Measurements from ENCODE around the gene BEST2.
A peak's percentile ranks its signal among the peaks of the same experiment; 100 is the strongest.
"Not testable (repeated sequence)": the region's sequence is repeated elsewhere in the genome, so short reads cannot be mapped to it uniquely, and the experiment has no call there.

Gene BEST2

DNA sequence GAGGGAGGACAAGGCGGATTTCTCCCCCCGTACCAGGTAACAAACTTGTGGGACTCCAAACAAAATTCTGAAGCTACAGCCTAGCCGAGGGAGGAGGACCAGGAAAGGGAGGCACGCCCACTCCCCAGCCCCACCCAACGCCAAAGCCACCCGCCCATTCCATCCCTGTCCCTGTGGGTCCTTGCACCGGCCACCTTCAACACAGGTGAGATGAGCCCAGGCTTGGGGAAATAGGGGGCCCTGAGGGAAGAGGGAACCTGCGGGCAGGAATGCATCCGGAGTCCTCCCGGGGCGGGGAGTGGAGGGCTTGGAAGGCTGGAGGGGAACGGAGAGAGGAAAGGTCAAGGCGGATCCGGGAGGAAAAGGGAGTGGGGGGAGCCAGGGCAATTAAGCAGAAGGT is at the start of gene BEST2:
Gene BEST2 (plus strand): TSS at position 157 of the 400 bp plus-strand sequence. CDS start 802 bp downstream, outside the sequence.
- Histone ChIP-seq H3K4me1 (ENCODE audit: control insufficient read depth, insufficient read depth, low read length) (peaks cover 4% of the 10 kb centered on the region; the same call in 1 of the 2 replicates), H3K27me3 (ENCODE audit: control insufficient read depth, insufficient read depth, low read length) (peaks cover 63% of the 10 kb centered on the region), H3K27ac (ENCODE audit: low read depth, low read length) (no peak within 1 kb of the TSS), H3K36me3 (ENCODE audit: control insufficient read depth, insufficient read depth, low read length) (peaks cover 15% of the 10 kb centered on the region), H3K4me3 (ENCODE audit: low read depth, low read length) (peak within 1 kb of the TSS; percentile 48), H3K9ac (ENCODE audit: low read length) (no peak within 1 kb of the TSS), H3K9me3 (ENCODE audit: control insufficient read depth, insufficient read depth, low read depth, low read length) (no peaks in the 10 kb centered on the region)

- Histone ChIP-seq H3K27ac (ENCODE audit: low read depth, low read length) (no peak overlapping the region), H3K4me3 (ENCODE audit: low read depth, low read length) (no peak overlapping the region), H3K9ac (ENCODE audit: low read length) (no peak overlapping the region), H3K36me3 (ENCODE audit: control insufficient read depth, insufficient read depth, low read length) (peaks cover 89% of the 10 kb centered on the region), H3K4me1 (ENCODE audit: control insufficient read depth, insufficient read depth, low read length) (0 out of 2 replicates have a peak, but pooled peaks cover 5% of the 10 kb centered on the region), H3K9me3 (ENCODE audit: control insufficient read depth, insufficient read depth, low read depth, low read length) (no peaks in the 10 kb centered on the region), H3K27me3 (ENCODE audit: control insufficient read depth, insufficient read depth, low read length) (no peaks in the 10 kb centered on the region)
Observed at GRCh38 chr19:12703046-12703445, 48.5 kb upstream of the BEST2 start.

DNA sequence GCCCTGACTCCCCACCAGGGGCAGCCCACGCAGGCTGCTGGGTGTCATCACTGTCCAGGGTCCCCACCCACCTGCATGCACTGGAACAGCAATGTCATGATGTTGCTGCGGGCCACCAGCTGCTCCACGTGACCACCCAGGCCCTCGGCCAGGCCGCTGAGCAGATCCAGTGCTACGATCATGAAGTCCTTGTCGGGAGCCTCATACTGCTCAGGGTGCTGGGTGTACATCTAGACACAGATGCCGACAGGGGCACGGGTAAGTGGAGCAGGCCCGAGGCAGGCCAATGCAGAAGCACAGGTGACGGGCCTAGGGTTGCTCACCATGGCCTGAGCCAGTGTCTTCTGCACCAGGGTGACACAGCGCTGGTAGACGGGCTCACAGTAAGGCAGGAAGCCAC is 46.4 kb upstream of the BEST2 start:
- Histone ChIP-seq H3K27ac (ENCODE audit: low read depth, low read length) (no peak overlapping the region), H3K36me3 (ENCODE audit: control insufficient read depth, insufficient read depth, low read length) (peaks cover 90% of the 10 kb centered on the region), H3K27me3 (ENCODE audit: control insufficient read depth, insufficient read depth, low read length) (no peaks in the 10 kb centered on the region), H3K4me3 (ENCODE audit: low read depth, low read length) (no peak overlapping the region), H3K4me1 (ENCODE audit: control insufficient read depth, insufficient read depth, low read length) (0 out of 2 replicates have a peak, but pooled peaks cover 5% of the 10 kb centered on the region), H3K9ac (ENCODE audit: low read length) (no peak overlapping the region), H3K9me3 (ENCODE audit: control insufficient read depth, insufficient read depth, low read depth, low read length) (no peaks in the 10 kb centered on the region)

DNA sequence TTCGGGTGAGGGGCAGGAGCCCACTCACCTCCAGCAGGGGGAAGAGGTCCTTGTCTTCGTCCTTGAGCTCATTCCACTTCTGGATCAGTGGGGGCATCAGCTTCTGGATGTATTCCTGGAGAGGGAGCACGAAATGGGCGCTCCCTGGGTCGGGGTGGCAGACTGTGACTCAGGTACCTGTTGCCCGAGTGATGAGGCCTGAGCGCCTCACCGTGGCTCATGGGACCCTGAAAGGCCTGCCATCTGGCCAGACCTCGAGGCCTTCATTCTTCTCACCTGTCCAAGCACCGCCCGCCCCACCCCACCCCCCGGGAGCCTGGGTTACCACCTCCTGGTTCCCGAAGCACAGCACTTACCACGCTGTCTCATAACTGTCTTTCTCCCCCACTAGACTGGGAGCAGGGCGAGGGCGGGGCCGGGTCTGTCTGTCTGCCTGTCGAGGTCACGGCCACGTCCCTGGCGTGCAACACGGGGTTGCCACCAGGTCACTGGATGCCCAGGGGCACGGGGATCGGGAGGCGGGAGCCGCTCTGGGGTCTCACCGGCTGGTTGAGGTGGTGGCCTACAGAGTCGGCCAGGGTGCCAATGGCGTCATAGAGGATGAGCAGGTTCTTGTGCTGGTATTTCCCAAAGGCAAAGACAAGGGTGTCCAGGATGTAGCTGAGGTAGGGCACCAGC is 45.8 kb upstream of the BEST2 start:
- Histone ChIP-seq H3K27me3 (ENCODE audit: control insufficient read depth, insufficient read depth, low read length) (no peaks in the 10 kb centered on the region), H3K9ac (ENCODE audit: low read length) (no peak overlapping the region), H3K4me3 (ENCODE audit: low read depth, low read length) (no peak overlapping the region), H3K4me1 (ENCODE audit: control insufficient read depth, insufficient read depth, low read length) (0 out of 2 replicates have a peak, but pooled peaks cover 5% of the 10 kb centered on the region), H3K9me3 (ENCODE audit: control insufficient read depth, insufficient read depth, low read depth, low read length) (no peaks in the 10 kb centered on the region), H3K36me3 (ENCODE audit: control insufficient read depth, insufficient read depth, low read length) (peaks cover 91% of the 10 kb centered on the region), H3K27ac (ENCODE audit: low read depth, low read length) (no peak overlapping the region)

GRCh38 chr19:12706332-12706718 is 45.3 kb upstream of the BEST2 start:
- Histone ChIP-seq H3K27me3 (ENCODE audit: control insufficient read depth, insufficient read depth, low read length) (no peaks in the 10 kb centered on the region), H3K9me3 (ENCODE audit: control insufficient read depth, insufficient read depth, low read depth, low read length) (no peaks in the 10 kb centered on the region), H3K27ac (ENCODE audit: low read depth, low read length) (no peak overlapping the region), H3K4me3 (ENCODE audit: low read depth, low read length) (no peak overlapping the region), H3K36me3 (ENCODE audit: control insufficient read depth, insufficient read depth, low read length) (peaks cover 91% of the 10 kb centered on the region), H3K4me1 (ENCODE audit: control insufficient read depth, insufficient read depth, low read length) (0 out of 2 replicates have a peak, but pooled peaks cover 5% of the 10 kb centered on the region), H3K9ac (ENCODE audit: low read length) (no peak overlapping the region)

- Histone ChIP-seq H3K4me3 (ENCODE audit: low read depth, low read length) (no peak overlapping the region), H3K27ac (ENCODE audit: low read depth, low read length) (no peak overlapping the region), H3K36me3 (ENCODE audit: control insufficient read depth, insufficient read depth, low read length) (peaks cover 89% of the 10 kb centered on the region), H3K9ac (ENCODE audit: low read length) (no peak overlapping the region), H3K27me3 (ENCODE audit: control insufficient read depth, insufficient read depth, low read length) (no peaks in the 10 kb centered on the region), H3K9me3 (ENCODE audit: control insufficient read depth, insufficient read depth, low read depth, low read length) (no peaks in the 10 kb centered on the region), H3K4me1 (ENCODE audit: control insufficient read depth, insufficient read depth, low read length) (0 out of 2 replicates have a peak, but pooled peaks cover under 1% of the 10 kb centered on the region)
Observed at GRCh38 chr19:12708641-12709040, 43.0 kb upstream of the BEST2 start.

GRCh38 chr19:12711187-12711586 is 40.4 kb upstream of the BEST2 start:
- no peaks in the 10 kb centered on the region for H3K27me3 ChIP-seq (ENCODE audit: control insufficient read depth, insufficient read depth, low read length)
- no peak overlapping the region for H3K9ac ChIP-seq (ENCODE audit: low read length)
- no peak overlapping the region for H3K27ac ChIP-seq (ENCODE audit: low read depth, low read length)
- no peaks in the 10 kb centered on the region for H3K9me3 ChIP-seq (ENCODE audit: control insufficient read depth, insufficient read depth, low read depth, low read length)
- H3K4me3 ChIP-seq (ENCODE audit: low read depth, low read length): no peak overlapping the region
- no peaks in the 10 kb centered on the region for H3K4me1 ChIP-seq (ENCODE audit: control insufficient read depth, insufficient read depth, low read length)
- H3K36me3 ChIP-seq (ENCODE audit: control insufficient read depth, insufficient read depth, low read length): peaks cover 88% of the 10 kb centered on the region

DNA sequence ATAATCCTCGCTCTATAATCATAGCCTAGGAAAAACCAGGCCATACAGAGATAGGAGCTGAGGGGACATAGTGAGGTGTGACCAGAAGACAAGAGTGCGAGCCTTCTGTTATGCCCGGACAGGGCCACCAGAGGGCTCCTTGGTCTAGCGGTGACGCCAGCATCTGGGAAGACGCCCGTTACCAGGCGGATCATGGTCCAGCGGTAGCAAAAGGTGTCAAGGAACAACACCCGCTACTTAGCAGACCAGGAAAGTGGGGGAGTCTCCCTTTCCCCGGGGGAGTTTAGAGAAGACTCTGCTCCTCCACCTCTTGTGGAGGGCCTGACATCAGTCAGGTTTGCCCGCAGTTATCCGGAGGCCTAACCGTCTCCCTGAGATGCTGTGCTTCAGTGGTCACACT is 39.5 kb upstream of the BEST2 start:
- not testable (repeated sequence) for H3K9me3 ChIP-seq (ENCODE audit: control insufficient read depth, insufficient read depth, low read depth, low read length); H3K4me3 ChIP-seq (ENCODE audit: low read depth, low read length); H3K9ac ChIP-seq (ENCODE audit: low read length); H3K27ac ChIP-seq (ENCODE audit: low read depth, low read length); H3K27me3 ChIP-seq (ENCODE audit: control insufficient read depth, insufficient read depth, low read length); H3K4me1 ChIP-seq (ENCODE audit: control insufficient read depth, insufficient read depth, low read length)
- H3K36me3 ChIP-seq (ENCODE audit: control insufficient read depth, insufficient read depth, low read length): peaks cover 87% of the 10 kb centered on the region

DNA sequence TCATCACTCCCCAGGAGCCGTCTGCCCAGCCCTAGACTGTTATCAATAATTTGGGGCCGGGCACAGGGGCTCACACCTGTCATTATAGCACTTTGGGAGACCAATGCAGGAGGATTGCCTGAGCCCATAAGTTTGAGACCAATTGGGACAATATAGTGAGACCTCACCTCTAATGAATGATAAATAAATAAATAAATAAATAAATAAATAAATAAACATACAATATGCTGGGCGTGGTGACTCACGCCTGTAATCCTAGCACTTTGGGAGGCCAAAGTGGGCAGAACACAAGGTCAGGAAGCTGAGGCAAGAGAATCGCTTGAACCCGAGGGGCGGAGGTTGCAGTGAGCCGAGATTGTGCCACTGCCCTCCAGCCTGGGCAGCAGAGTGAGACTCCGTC is 38.3 kb upstream of the BEST2 start:
- not testable (repeated sequence) for H3K9me3 ChIP-seq (ENCODE audit: control insufficient read depth, insufficient read depth, low read depth, low read length); H3K4me3 ChIP-seq (ENCODE audit: low read depth, low read length); H3K9ac ChIP-seq (ENCODE audit: low read length); H3K27me3 ChIP-seq (ENCODE audit: control insufficient read depth, insufficient read depth, low read length); H3K4me1 ChIP-seq (ENCODE audit: control insufficient read depth, insufficient read depth, low read length); H3K27ac ChIP-seq (ENCODE audit: low read depth, low read length)
- peaks cover 87% of the 10 kb centered on the region for H3K36me3 ChIP-seq (ENCODE audit: control insufficient read depth, insufficient read depth, low read length)

GRCh38 chr19:12715102-12715501 is 36.5 kb upstream of the BEST2 start:
- Histone ChIP-seq H3K9ac (ENCODE audit: low read length) (no peak overlapping the region), H3K4me3 (ENCODE audit: low read depth, low read length) (no peak overlapping the region), H3K27me3 (ENCODE audit: control insufficient read depth, insufficient read depth, low read length) (no peaks in the 10 kb centered on the region), H3K27ac (ENCODE audit: low read depth, low read length) (no peak overlapping the region), H3K36me3 (ENCODE audit: control insufficient read depth, insufficient read depth, low read length) (peaks cover 83% of the 10 kb centered on the region), H3K4me1 (ENCODE audit: control insufficient read depth, insufficient read depth, low read length) (no peaks in the 10 kb centered on the region), H3K9me3 (ENCODE audit: control insufficient read depth, insufficient read depth, low read depth, low read length) (no peaks in the 10 kb centered on the region)

- peaks cover 74% of the 10 kb centered on the region for H3K36me3 ChIP-seq (ENCODE audit: control insufficient read depth, insufficient read depth, low read length)
- H3K4me3 ChIP-seq (ENCODE audit: low read depth, low read length): no peak overlapping the region
- peaks cover 4% of the 10 kb centered on the region; the same call in 1 of the 2 replicates for H3K4me1 ChIP-seq (ENCODE audit: control insufficient read depth, insufficient read depth, low read length)
- no peaks in the 10 kb centered on the region for H3K27me3 ChIP-seq (ENCODE audit: control insufficient read depth, insufficient read depth, low read length)
- H3K9ac ChIP-seq (ENCODE audit: low read length): no peak overlapping the region
- H3K9me3 ChIP-seq (ENCODE audit: control insufficient read depth, insufficient read depth, low read depth, low read length): no peaks in the 10 kb centered on the region
- H3K27ac ChIP-seq (ENCODE audit: low read depth, low read length): no peak overlapping the region
Observed at GRCh38 chr19:12715929-12716328, 35.7 kb upstream of the BEST2 start.

Measured in HUES6 (cell line).